ENCODE results near the gene OSR1. TPM values are rescaled to one million over a fixed set of nuclear protein-coding genes. Genes with fewer than 3 reads are reported as not detected.
A peak's percentile ranks its signal among the peaks of the same experiment; 100 is the strongest.

OSR1 gene
- total RNA-seq, 1 experiment from 2014 or later, result 0.84 TPM

DNA sequence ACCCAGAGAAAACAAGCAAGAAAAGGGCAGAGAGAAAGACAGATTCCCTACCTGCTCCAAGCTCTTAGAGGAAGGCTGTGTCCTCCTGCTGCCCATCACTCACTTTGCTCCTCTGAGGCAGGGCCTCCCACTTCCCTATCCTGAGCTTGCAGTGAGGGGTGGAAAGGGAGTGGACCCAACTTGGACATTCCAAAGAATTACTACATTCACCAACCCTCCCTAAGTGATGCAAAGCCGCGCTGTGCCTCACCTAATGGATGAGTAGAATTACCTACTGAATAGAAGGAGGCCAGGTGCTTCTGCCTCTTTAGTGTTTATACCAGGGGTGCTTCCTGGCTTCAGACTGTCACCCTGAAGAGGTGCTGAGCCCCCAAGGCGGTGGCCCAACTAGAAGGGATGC is 5.6 kb upstream of the OSR1 start:
- H3K4me3 ChIP-seq (ENCODE audit: low read depth, low read length, poor library complexity, severe bottlenecking), result no peak overlapping the region
- peaks cover 94% of the 10 kb centered on the region for H3K27me3 ChIP-seq (replicated peaks; ENCODE audit: insufficient read depth, low read depth, low read length, poor library complexity)
- POLR2A ChIA-PET (ENCODE audit: low non-redundant PET), result no interaction called here

DNA sequence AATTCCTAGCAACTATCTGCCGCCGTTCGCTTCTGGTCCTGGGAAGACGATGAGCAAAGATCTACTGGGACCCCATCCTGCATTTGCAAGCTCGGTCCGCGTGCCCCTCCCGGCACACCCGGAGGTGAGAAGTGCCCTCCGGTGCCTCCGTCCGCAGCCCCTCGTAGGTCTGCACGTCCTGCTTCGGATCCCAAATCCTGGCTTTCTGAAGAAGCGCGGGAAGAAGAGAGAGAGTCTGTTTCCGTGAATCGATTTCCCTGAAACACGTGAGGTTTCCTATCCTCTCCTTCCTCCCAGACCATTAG is 5.0 kb upstream of the OSR1 start:
- peaks cover 92% of the 10 kb centered on the region for H3K27me3 ChIP-seq (replicated peaks; ENCODE audit: insufficient read depth, low read depth, low read length, poor library complexity)
- no TSS peak for BruUV-seq (replicated peaks)
- no peak for TF ChIP-seq EZH2 (IDR thresholded peaks at IDR 0.05; ENCODE audit: borderline replicate concordance, low read depth, low read length, poor library complexity, severe bottlenecking)
- TF ChIP-seq, protein P1, sequence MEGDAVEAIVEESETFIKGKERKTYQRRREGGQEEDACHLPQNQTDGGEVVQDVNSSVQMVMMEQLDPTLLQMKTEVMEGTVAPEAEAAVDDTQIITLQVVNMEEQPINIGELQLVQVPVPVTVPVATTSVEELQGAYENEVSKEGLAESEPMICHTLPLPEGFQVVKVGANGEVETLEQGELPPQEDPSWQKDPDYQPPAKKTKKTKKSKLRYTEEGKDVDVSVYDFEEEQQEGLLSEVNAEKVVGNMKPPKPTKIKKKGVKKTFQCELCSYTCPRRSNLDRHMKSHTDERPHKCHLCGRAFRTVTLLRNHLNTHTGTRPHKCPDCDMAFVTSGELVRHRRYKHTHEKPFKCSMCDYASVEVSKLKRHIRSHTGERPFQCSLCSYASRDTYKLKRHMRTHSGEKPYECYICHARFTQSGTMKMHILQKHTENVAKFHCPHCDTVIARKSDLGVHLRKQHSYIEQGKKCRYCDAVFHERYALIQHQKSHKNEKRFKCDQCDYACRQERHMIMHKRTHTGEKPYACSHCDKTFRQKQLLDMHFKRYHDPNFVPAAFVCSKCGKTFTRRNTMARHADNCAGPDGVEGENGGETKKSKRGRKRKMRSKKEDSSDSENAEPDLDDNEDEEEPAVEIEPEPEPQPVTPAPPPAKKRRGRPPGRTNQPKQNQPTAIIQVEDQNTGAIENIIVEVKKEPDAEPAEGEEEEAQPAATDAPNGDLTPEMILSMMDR (conservative IDR thresholded peaks at IDR 0.05; ENCODE audit: low read depth, low read length), result no peak
- H3K36me3 ChIP-seq (ENCODE audit: insufficient read depth, low read length, poor library complexity, severe bottlenecking), result no peaks in the 10 kb centered on the region
- no peaks in the 10 kb centered on the region for H3K9me3 ChIP-seq (ENCODE audit: low read depth, low read length, poor library complexity, severe bottlenecking)
- ChIA-PET POLR2A (ENCODE audit: low non-redundant PET) (no interaction called here), CTCF (interaction anchor here (0.7 kb wide), 1 partner anchor 38 kb away, joined by 3 read pairs; no protein-coding TSS in a partner anchor)
- peaks cover 4% of the 10 kb centered on the region for H3K4me1 ChIP-seq (ENCODE audit: insufficient read depth, low read length, poor library complexity, severe bottlenecking)
- no peak overlapping the region for H3K27ac ChIP-seq (ENCODE audit: low read depth, low read length, poor library complexity, severe bottlenecking)
- intact Hi-C loops (cut with micrococcal nuclease; ENCODE audit: unreplicated experiment), result loop anchor here (1.0 to 5.0 kb wide), 5 partner anchors 304 to 976 kb away; no protein-coding TSS in a partner anchor
- DNase-seq (ENCODE audit: low spot score), result no peak
- peak overlapping the region; percentile 55 for H3K4me3 ChIP-seq (ENCODE audit: low read depth, low read length, poor library complexity, severe bottlenecking)

More for the DNA sequence above, 5.6 kb upstream of the OSR1 start:
- no TSS peak for BruUV-seq (replicated peaks)
- DNase-seq (ENCODE audit: low spot score), result no peak
- intact Hi-C loops (cut with micrococcal nuclease; ENCODE audit: unreplicated experiment), result loop anchor here (5.0 kb wide), 3 partner anchors 303 to 977 kb away; no protein-coding TSS in a partner anchor
- CTCF ChIA-PET, result interaction anchor here (0.7 kb wide), 1 partner anchor 38 kb away, joined by 3 read pairs; no protein-coding TSS in a partner anchor
- no peak for TF ChIP-seq EZH2 (IDR thresholded peaks at IDR 0.05; ENCODE audit: borderline replicate concordance, low read depth, low read length, poor library complexity, severe bottlenecking)
- TF ChIP-seq, protein P1 (conservative IDR thresholded peaks at IDR 0.05; ENCODE audit: low read depth, low read length), result no peak
- no peak overlapping the region for H3K27ac ChIP-seq (ENCODE audit: low read depth, low read length, poor library complexity, severe bottlenecking)
- H3K4me1 ChIP-seq (ENCODE audit: insufficient read depth, low read length, poor library complexity, severe bottlenecking), result peaks cover 4% of the 10 kb centered on the region
- no peaks in the 10 kb centered on the region for H3K9me3 ChIP-seq (ENCODE audit: low read depth, low read length, poor library complexity, severe bottlenecking)
- H3K36me3 ChIP-seq (ENCODE audit: insufficient read depth, low read length, poor library complexity, severe bottlenecking), result no peaks in the 10 kb centered on the region

DNA sequence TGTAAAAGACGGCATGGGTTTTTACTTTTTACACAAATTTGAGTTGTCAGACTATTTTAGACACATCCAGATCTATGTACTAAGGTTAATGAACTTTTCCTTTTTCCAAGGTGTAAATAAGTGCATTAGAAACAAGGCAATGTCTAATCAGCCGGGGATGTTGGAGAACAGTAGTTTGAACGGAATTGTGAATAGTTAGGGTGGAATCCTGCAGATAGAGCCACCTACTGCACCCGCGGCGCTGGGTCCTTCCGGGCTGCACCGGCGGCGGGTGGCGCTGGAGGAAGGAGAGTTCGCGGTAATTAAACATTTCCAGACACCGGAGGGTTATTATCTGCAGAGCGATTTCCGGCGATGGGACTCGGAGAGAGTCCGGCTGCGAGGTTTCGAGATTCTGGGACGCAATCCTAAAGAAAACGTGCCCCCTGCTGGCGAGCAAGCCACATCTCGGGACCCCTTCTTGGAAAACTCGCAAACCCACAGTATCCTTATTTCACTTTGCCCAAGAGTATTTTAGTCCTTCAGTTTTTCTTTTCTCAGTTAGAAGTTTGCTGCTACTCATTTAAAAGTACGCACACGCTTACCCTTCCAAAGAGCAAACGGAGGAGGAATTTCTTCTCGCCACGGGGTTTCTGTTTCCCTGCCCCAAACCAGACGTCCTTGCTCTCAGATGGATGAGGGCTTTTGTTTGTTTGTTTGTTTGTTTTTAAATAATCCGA is 4.5 kb upstream of the OSR1 start:
- Histone ChIP-seq H3K36me3 (ENCODE audit: insufficient read depth, low read length, poor library complexity, severe bottlenecking) (no peaks in the 10 kb centered on the region), H3K27me3 (replicated peaks; ENCODE audit: insufficient read depth, low read depth, low read length, poor library complexity) (peaks cover 92% of the 10 kb centered on the region), H3K4me3 (ENCODE audit: low read depth, low read length, poor library complexity, severe bottlenecking) (peak overlapping the region; percentile 55), H3K4me1 (ENCODE audit: insufficient read depth, low read length, poor library complexity, severe bottlenecking) (peaks cover 7% of the 10 kb centered on the region), H3K9me3 (ENCODE audit: low read depth, low read length, poor library complexity, severe bottlenecking) (no peaks in the 10 kb centered on the region), H3K27ac (ENCODE audit: low read depth, low read length, poor library complexity, severe bottlenecking) (no peak overlapping the region)
- peak; percentile 89 for DNase-seq (ENCODE audit: low spot score)
- ChIA-PET CTCF (no interaction called here), POLR2A (ENCODE audit: low non-redundant PET) (no interaction called here)
- no TSS peak for BruUV-seq (replicated peaks)
- intact Hi-C loops (cut with micrococcal nuclease; ENCODE audit: unreplicated experiment), result loop anchor here (1.0 to 5.0 kb wide), 5 partner anchors 304 to 976 kb away; no protein-coding TSS in a partner anchor
- TF ChIP-seq, protein P1 (conservative IDR thresholded peaks at IDR 0.05; ENCODE audit: low read depth, low read length), result peak; percentile 80
- no peak for TF ChIP-seq EZH2 (IDR thresholded peaks at IDR 0.05; ENCODE audit: borderline replicate concordance, low read depth, low read length, poor library complexity, severe bottlenecking)

All from A673 (cell line).